ENCODE measurements around the gene ADGRL2.
A peak's percentile ranks its signal among the peaks of the same experiment; 100 is the strongest.

Gene ADGRL2

GRCh38 chr1:81800695-81801650 is at the start of gene ADGRL2:
Gene ADGRL2 (plus strand): TSS chr1:81800934. CDS start chr1:81836985, 36,051 bp downstream.
- FAIRE-seq: no peak

GRCh38 chr1:81752840-81753239 is 47.9 kb upstream of the ADGRL2 start:
- no peak for FAIRE-seq

GRCh38 chr1:81754424-81754823 is 46.3 kb upstream of the ADGRL2 start:
- FAIRE-seq: no peak

GRCh38 chr1:81756872-81757271 is 43.9 kb upstream of the ADGRL2 start:
- FAIRE-seq: no peak

- no peak for FAIRE-seq
Observed at GRCh38 chr1:81757398-81758020, 43.2 kb upstream of the ADGRL2 start.

- no peak for FAIRE-seq
Observed at GRCh38 chr1:81758181-81758580, 42.6 kb upstream of the ADGRL2 start.

- FAIRE-seq: peak; percentile 69
Observed at GRCh38 chr1:81760477-81761097, 40.1 kb upstream of the ADGRL2 start.

- FAIRE-seq: no peak
Observed at GRCh38 chr1:81775510-81775909, 25.2 kb upstream of the ADGRL2 start.

- no peak for FAIRE-seq
Observed at GRCh38 chr1:81780705-81781454, 19.9 kb upstream of the ADGRL2 start.

- no peak for FAIRE-seq
Observed at GRCh38 chr1:81781749-81782148, 19.0 kb upstream of the ADGRL2 start.

GRCh38 chr1:81792184-81792583 is 8.6 kb upstream of the ADGRL2 start:
- no peak for FAIRE-seq

GRCh38 chr1:81797701-81798100 is 3.0 kb upstream of the ADGRL2 start:
- FAIRE-seq: no peak

- no peak for FAIRE-seq
Observed at GRCh38 chr1:81799939-81800694, 617 bp upstream of the ADGRL2 start.

- FAIRE-seq: no peak
Observed at GRCh38 chr1:81801651-81802456, 1.1 kb downstream of the ADGRL2 start.

GRCh38 chr1:81802457-81802706 is 1.6 kb downstream of the ADGRL2 start:
- FAIRE-seq: no peak

- no peak for FAIRE-seq
Observed at GRCh38 chr1:81802707-81803430, 2.1 kb downstream of the ADGRL2 start.

- no peak for FAIRE-seq
Observed at GRCh38 chr1:81803431-81804110, 2.8 kb downstream of the ADGRL2 start.

GRCh38 chr1:81804312-81804711 is 3.6 kb downstream of the ADGRL2 start:
- FAIRE-seq: no peak

GRCh38 chr1:81805537-81806431 is 5.0 kb downstream of the ADGRL2 start:
- FAIRE-seq: no peak

Data from G401.6 (cell line).